K562 (cell line): ENCODE data around the gene IFT27. TPM values are rescaled to one million over a fixed set of nuclear protein-coding genes. Genes with fewer than 3 reads are reported as not detected.

Experiments used
- ATAC-seq: fragments of 200-7000 bp; cut with Tn5 transposase; 3 replicates; pipeline ENCODE4 v1.9.1; 2020; ENCODE audit warnings: moderate library complexity
- BruUV-seq: library from RNA; stranded (reverse); fragments of 400-500 nt; replicated peaks from 2 replicates; lab custom pipeline; 2021; lab: Mats Ljungman, UMichigan
- CTCF ChIA-PET: fragments of 300-600 bp; formaldehyde crosslinking; extraction: SDS; loops from one replicate; lab custom pipeline; 2021; ENCODE audit warnings: low intra/inter-chr PET ratio; lab: Yijun Ruan, JAX
- POLR2A ChIA-PET: fragments of 300-600, 350-650 bp; sonication (Branson Sonifier 250); formaldehyde crosslinking; extraction: SDS; loops from one replicate; lab custom pipeline; 2021; ENCODE audit warnings: antibody characterized with exemption, inconsistent platforms; lab: Yijun Ruan, JAX
- DNase-seq, 4 experiments: peaks; one replicate each; pipeline versions ENCODE4 v3.0.0 to v3.0.0-alpha.2; 2011 to 2018; ENCODE audit warnings: low spot score in 3 of 4, mixed read lengths in 3 of 4; ENCODE audit errors: extremely low read depth in 1 of 4
- FAIRE-seq: peaks from 2 replicates; lab custom pipeline; 2011; peaks lifted over from hg19 to GRCh38; lab: Jason Lieb, UNC
- H2AFZ ChIP-seq: 2 replicates; pipeline ENCODE4 v1.6.0; 2011; ENCODE audit warnings: low read depth, low read length, control low read depth, inconsistent platforms
- H3K27ac ChIP-seq: fragments of 200-600 bp; 3 replicates; pipeline ENCODE4 v1.8.0; 2011; ENCODE audit warnings: low read depth, mild to moderate bottlenecking, control low read depth, inconsistent platforms, low read length, moderate library complexity, mixed read lengths; ENCODE audit errors: extremely low read depth
- H3K27me3 ChIP-seq, 2 experiments: fragments of 300-600 bp in 1 of 2; 2 replicates in 1 of 2; 3 replicates in 1 of 2; pipeline versions ENCODE4 v1.6.0 to v1.8.0; 2011; ENCODE audit warnings: inconsistent platforms in 2 of 2, low read length in 2 of 2, mild to moderate bottlenecking in 1 of 2, mixed read lengths in 1 of 2, moderate library complexity in 1 of 2; ENCODE audit not compliant: control insufficient read depth in 2 of 2, insufficient read depth in 2 of 2
- H3K36me3 ChIP-seq: fragments of 300-600 bp; 3 replicates; pipeline ENCODE4 v1.8.0; 2011; ENCODE audit warnings: mild to moderate bottlenecking, low read length, inconsistent platforms; ENCODE audit not compliant: control insufficient read depth, insufficient read depth
- H3K4me1 ChIP-seq, 2 experiments: fragments of 200-600 bp in 1 of 2; replicated peaks in 1 of 2; 2 replicates in 1 of 2; 3 replicates in 1 of 2; pipeline versions ENCODE4 v1.5.1 to v1.8.0; 2011; ENCODE audit warnings: inconsistent platforms in 2 of 2, low read length in 2 of 2, mild to moderate bottlenecking in 1 of 2, mixed read lengths in 1 of 2, moderate library complexity in 1 of 2; ENCODE audit not compliant: control insufficient read depth in 2 of 2, insufficient read depth in 2 of 2
- H3K4me2 ChIP-seq: 2 replicates; pipeline ENCODE4 v1.6.1; 2011; ENCODE audit warnings: low read length, control low read depth, inconsistent platforms, mixed read lengths; ENCODE audit not compliant: insufficient read depth
- H3K4me3 ChIP-seq: fragments of 200-600 bp; sonication (generic), shearing (Covaris generic); 2 replicates; pipeline ENCODE4 v1.5.1; 2016; ENCODE audit warnings: control low read depth, inconsistent platforms
- H3K79me2 ChIP-seq: fragments of 200-600 bp; 3 replicates; pipeline ENCODE4 v1.8.0; 2011; ENCODE audit warnings: low read length, inconsistent platforms; ENCODE audit not compliant: control insufficient read depth, insufficient read depth
- H3K9ac ChIP-seq, 2 experiments: 2 replicates each; pipeline versions ENCODE4 v1.6.0 to v1.6.1; 2011; ENCODE audit warnings: low read depth in 2 of 2, low read length in 2 of 2, control low read depth in 1 of 2, inconsistent platforms in 1 of 2, mild to moderate bottlenecking in 1 of 2, mixed read lengths in 1 of 2; ENCODE audit not compliant: insufficient read depth in 1 of 2
- H3K9me1 ChIP-seq: one replicate; pipeline ENCODE4 v1.6.0; 2011; ENCODE audit warnings: inconsistent platforms, mild to moderate bottlenecking, low read length, moderate library complexity; ENCODE audit not compliant: control insufficient read depth, insufficient read depth
- H3K9me3 ChIP-seq: replicated peaks from 2 replicates; pipeline ENCODE4 v1.5.1; 2011; ENCODE audit warnings: low read depth, low read length, inconsistent platforms; ENCODE audit not compliant: control insufficient read depth, insufficient read depth
- H4K20me1 ChIP-seq: replicated peaks from 2 replicates; pipeline ENCODE4 v1.6.1; 2011; ENCODE audit warnings: low read length, inconsistent platforms, mixed read lengths; ENCODE audit not compliant: control insufficient read depth, insufficient read depth
- E2F6 ChIP-seq, 2 experiments: IDR thresholded peaks; 2 replicates each; pipeline ENCODE4 v1.6.1; 2011; ENCODE audit warnings: borderline replicate concordance in 1 of 2, control low read depth in 1 of 2, low read depth in 1 of 2, low read length in 1 of 2, mild to moderate bottlenecking in 1 of 2, mixed read lengths in 1 of 2, moderate library complexity in 1 of 2; ENCODE audit not compliant: insufficient read depth in 1 of 2, insufficient read length in 1 of 2, poor library complexity in 1 of 2, severe bottlenecking in 1 of 2; ENCODE audit errors: extremely low read depth in 1 of 2
- FOSL1 ChIP-seq: fragments of 200-800 bp; sonication (Bioruptor generic); conservative IDR thresholded peaks from 2 replicates; pipeline ENCODE4 v1.6.1; 2016; ENCODE audit warnings: missing genetic modification characterization, missing compliant biosample characterization
- KLF1 ChIP-seq: fragments of 450-650 bp; IDR thresholded peaks from 2 replicates; pipeline ENCODE4 v1.6.1; 2016; ENCODE audit warnings: missing genetic modification characterization, missing compliant biosample characterization
- MLLT1 ChIP-seq, 2 experiments: fragments of 450-650 bp; IDR thresholded peaks; 2 replicates each; pipeline ENCODE4 v1.6.1; 2016
- RB1 ChIP-seq: fragments of 450-650 bp; IDR thresholded peaks from 2 replicates; pipeline ENCODE4 v1.6.1; 2017; ENCODE audit warnings: low read depth, mild to moderate bottlenecking
- REST ChIP-seq, 2 experiments: fragments of 450-650 bp; formaldehyde crosslinking in 1 of 2; IDR thresholded peaks; 2 replicates each; pipeline versions ENCODE4 v1.4.0 to v1.6.1; 2014 to 2020; ENCODE audit warnings: mild to moderate bottlenecking in 2 of 2, borderline replicate concordance in 1 of 2, low read depth in 1 of 2
- ZNF41 ChIP-seq: fragments of 250-450 bp; sonication (Bioruptor Pico); conservative IDR thresholded peaks from 2 replicates; pipeline ENCODE4 v1.4.0; 2020; ENCODE audit warnings: mild to moderate bottlenecking
- WGBS: fragments of 100-300 bp; shearing (Covaris generic); methylation state at CpG from one replicate; pipeline ENCODE4 v1.1.6; 2016; ENCODE audit warnings: low coverage, mixed read lengths; ENCODE audit not compliant: insufficient coverage; ENCODE audit errors: missing lambda C conversion rate; 5-methylcytosine and 5-hydroxymethylcytosine counted together
- in situ Hi-C: fragments of 300-500 bp; cut with MboI; formaldehyde crosslinking; loops from 4 replicates; pipeline ENCODE4 v1.15.0; 2018; ENCODE audit warnings: inconsistent platforms, mixed read lengths
- intact Hi-C: fragments of 100-400 bp; cut with micrococcal nuclease; formaldehyde crosslinking; loops from 2 replicates; pipeline ENCODE4 v1.14.2; 2022
- polyA plus RNA-seq, 8 experiments: library from polyadenylated mRNA; depleted of rRNA in 4 of 8; stranded (reverse) in 5 of 8; unstranded in 3 of 8; fragments of >200 nt; fragmentation: Nextera tagmentation in 2 of 8; fragmentation: Illumina TruSeq in 1 of 8; extraction: Ambion mirVana in 2 of 8; extraction: Trizol in 1 of 8; gene quantifications; 2 replicates each; pipeline versions ENCODE4 v1.2.1 to v1.2.3, GENCODE V29; 2011 to 2014; ENCODE audit warnings: inconsistent platforms in 1 of 8, missing spikeins in 1 of 8
- total RNA-seq, 7 experiments: library from RNA; depleted of rRNA in 6 of 7; stranded (reverse); fragments of >200 nt in 6 of 7; fragmentation: Illumina TruSeq in 2 of 7; extraction: Trizol in 2 of 7; gene quantifications; 2 replicates each; pipeline versions ENCODE4 v1.2.1 to v1.2.3, GENCODE V29; 2011 to 2021; ENCODE audit warnings: low replicate concordance in 1 of 7

The IFT27 gene
- total and polyA plus RNA-seq, 9 of the 15 experiments (the other 6 are each of a cell fraction or from before 2014, with no cell fraction given): 0.01 to 1.4 (median 0.14) TPM; not detected in 1

- CTCF ChIA-PET: interaction anchor here (1.4 to 2.1 kb wide), 3 partner anchors 74 to 385 kb away, joined by 3 to 21 read pairs (median 7); no protein-coding TSS in a partner anchor
- Histone ChIP-seq H4K20me1 (no peaks in the 10 kb centered on the region), H3K9me3 (no peaks in the 10 kb centered on the region), H3K4me1 (no peaks in the 10 kb centered on the region; a peak in 1 of 5 replicates), H3K9me1 (no peaks in the 10 kb centered on the region), H3K27me3 (peaks cover under 1 to 41% of the 10 kb centered on the region in 2 experiments; a peak in 4 of 5 replicates), H3K4me2 (no peak overlapping the region), H3K4me3 (no peak overlapping the region), H2AFZ (0 out of 2 replicates have a peak overlapping the region, but pooled peaks have one; percentile 40), H3K9ac (no peak overlapping the region), H3K36me3 (no peaks in the 10 kb centered on the region), H3K27ac (no peak overlapping the region), H3K79me2 (no peaks in the 10 kb centered on the region)
- no TSS peak for BruUV-seq
- ATAC-seq (peak; percentile 90), DNase-seq (peak; percentile 64 to 77 (median 75)), FAIRE-seq (peak; percentile 76)
- in situ Hi-C loops: no loop called here
- WGBS: 8% methylated on average over 30 of the region's 33 CpGs
- intact Hi-C loops: loop anchor here (2.0 to 10.0 kb wide), 4 partner anchors 71 to 413 kb away; no protein-coding TSS in a partner anchor
- POLR2A ChIA-PET: interaction anchor here (0.5 kb wide), 1 partner anchor 195 kb away, joined by 4 read pairs; no protein-coding TSS in a partner anchor
- TF ChIP-seq REST (IDR thresholded peaks at IDR 0.05; ENCODE audit: borderline replicate concordance): peak; percentile 53; the same call in 1 of the 2 replicates
- no peak for TF ChIP-seq REST (CRISPR knock-in tag; IDR thresholded peaks at IDR 0.05; ENCODE audit: low read depth)
- 0 out of 2 replicates have a peak, but pooled peaks have one; percentile 31 for TF ChIP-seq FOSL1
- no peak for TF ChIP-seq MLLT1 (IDR thresholded peaks at IDR 0.05)
- TF ChIP-seq ZNF41 (CRISPR knock-in tag): no peak
- TF ChIP-seq E2F6 (IDR thresholded peaks at IDR 0.05; ENCODE audit: borderline replicate concordance in 1 of 2, extremely low read depth in 1 of 2, insufficient read depth in 1 of 2, insufficient read length in 1 of 2, low read depth in 1 of 2, low read length in 1 of 2, poor library complexity in 1 of 2, severe bottlenecking in 1 of 2): peak in 1 of 2 experiments; percentile 22
- 0 out of 2 replicates have a peak, but pooled peaks have one; percentile 52 for TF ChIP-seq RB1
- no peak for TF ChIP-seq KLF1 (tag)
Measured at GRCh38 chr22:36781656-36782627, 6.0 kb upstream of the IFT27 start.
